Right lung (tissue), 5 donors: Measurements from ENCODE around the gene CELA1. TPM values are rescaled to one million over a fixed set of nuclear protein-coding genes. Genes with fewer than 3 reads are reported as not detected.
"Not testable (repeated sequence)": the region's sequence is repeated elsewhere in the genome, so short reads cannot be mapped to it uniquely, and the experiment has no call there.

ENCODE experiments used
- DNase-seq, 2 donors: peaks; one replicate each; pipeline ENCODE4 v3.0.0-alpha.2; 2013
- polyA plus RNA-seq, 5 donors: library from polyadenylated mRNA; unstranded; fragments of 120-200 nt; gene quantifications; one replicate each; pipeline versions ENCODE4 v1.2.1 to v1.2.3, GENCODE V29; 2013; ENCODE audit warnings: inconsistent platforms in 1 of 5, low replicate concordance in 1 of 5; ENCODE audit not compliant: insufficient read length in 5 of 5, insufficient read depth in 1 of 5

Gene CELA1
- polyA plus RNA-seq, 5 donors = not detected

GRCh38 chr12:51318057-51318806 is 28.2 kb downstream of the CELA1 start:
- DNase-seq = not testable (repeated sequence)

GRCh38 chr12:51311389-51311788 is 35.1 kb downstream of the CELA1 start:
- DNase-seq = no peak

- no peak for DNase-seq
Observed at GRCh38 chr12:51307655-51308593, 38.6 kb downstream of the CELA1 start.

GRCh38 chr12:51306507-51306906 is 40.0 kb downstream of the CELA1 start:
- no peak for DNase-seq

- not testable (repeated sequence) for DNase-seq
Observed at GRCh38 chr12:51300768-51301167, 45.7 kb downstream of the CELA1 start.

- DNase-seq = no peak
Observed at GRCh38 chr12:51295651-51296050, 50.8 kb downstream of the CELA1 start.

GRCh38 chr12:51294097-51294496 is 52.4 kb downstream of the CELA1 start:
- DNase-seq = not testable (repeated sequence)

GRCh38 chr12:51293696-51294095 is 52.8 kb downstream of the CELA1 start:
- no peak for DNase-seq

GRCh38 chr12:51291603-51292513 is 54.6 kb downstream of the CELA1 start:
- not testable (repeated sequence) for DNase-seq

GRCh38 chr12:51285843-51286242 is 60.6 kb downstream of the CELA1 start:
- DNase-seq = no peak

- DNase-seq = no peak
Observed at GRCh38 chr12:51281202-51281924, 65.1 kb downstream of the CELA1 start.

Other genes with a start within 250 kb of the CELA1 start
- 10 to 100 TPM; 48.3 to 54.9 (median 53.3) TPM for gene TFCP2, start 173.5 kb downstream of the CELA1 start, polyA plus RNA-seq
- gene POU6F1, start 128.6 kb downstream of the CELA1 start, polyA plus RNA-seq = 10 to 100 TPM in 4 of 5 donors, 1 to 10 TPM in 1; 8.5 to 17.4 (median 12.5) TPM
- gene DAZAP2, start 107.9 kb downstream of the CELA1 start, polyA plus RNA-seq = 100 to 1,000 TPM; 197 to 236 (median 206) TPM
- 10 to 100 TPM; 20.0 to 25.4 (median 20.8) TPM for gene SMAGP, start 76.3 kb downstream of the CELA1 start, polyA plus RNA-seq
- 1 to 10 TPM; 4.6 to 6.5 (median 6.1) TPM for gene BIN2, start 22.5 kb downstream of the CELA1 start, polyA plus RNA-seq
- 1 to 10 TPM; 1.4 to 3.3 (median 2.0) TPM for gene GALNT6, start 44.7 kb upstream of the CELA1 start, polyA plus RNA-seq
- gene SLC4A8, start 78.2 kb upstream of the CELA1 start, polyA plus RNA-seq = 1 to 10 TPM; 1.1 to 2.9 (median 1.7) TPM
- 1 to 10 TPM; 1.1 to 1.4 (median 1.4) TPM for gene SCN8A, start 244.6 kb upstream of the CELA1 start, polyA plus RNA-seq